Measurements from ENCODE around the gene TNFRSF14.

The TNFRSF14 gene

DNA sequence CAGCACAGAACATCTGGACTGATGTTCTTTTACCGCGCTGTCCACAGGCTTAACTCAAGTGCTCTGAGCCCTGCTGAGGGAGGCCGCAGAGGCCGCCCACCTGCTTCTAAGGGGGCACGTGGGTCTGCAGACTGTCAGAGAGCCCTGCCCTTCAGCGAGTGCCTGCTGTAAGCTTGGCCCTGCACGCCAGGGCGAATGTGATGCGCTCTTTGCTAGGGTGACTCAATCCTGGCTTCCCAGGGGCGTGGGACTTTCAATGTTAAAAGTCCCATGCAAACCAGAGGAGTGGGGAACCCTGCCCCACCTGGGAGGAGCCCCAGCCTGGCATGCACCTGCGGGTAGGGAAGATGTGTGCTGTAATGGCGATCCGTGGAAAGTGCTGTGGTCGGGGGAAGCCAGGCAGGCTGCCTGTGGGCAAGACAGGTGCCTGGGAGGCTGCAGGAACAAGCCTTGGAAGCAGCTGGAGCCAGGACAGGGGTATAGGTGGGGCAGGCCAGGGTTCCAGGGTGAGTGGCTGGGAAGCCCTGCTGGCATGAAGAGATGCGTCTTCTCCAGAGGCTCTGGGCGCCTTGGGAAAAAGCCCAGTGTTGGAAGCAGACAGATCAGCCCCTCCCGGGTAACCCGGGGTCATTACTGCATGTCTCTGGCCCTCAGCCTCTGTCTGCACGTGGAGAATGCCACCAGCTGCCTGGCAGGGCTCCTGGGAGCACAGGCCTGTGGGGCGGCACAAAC is 29.2 kb upstream of the TNFRSF14 start:
- POLR2A ChIA-PET, result interaction anchor here (0.6 to 1.6 kb wide), 3 partner anchors 19 to 811 kb away, joined by 4 to 6 read pairs (median 4); no protein-coding TSS in a partner anchor
- DNase-seq (ENCODE audit: extremely low spot score), result peak; percentile 71
- TF ChIP-seq, protein P1, sequence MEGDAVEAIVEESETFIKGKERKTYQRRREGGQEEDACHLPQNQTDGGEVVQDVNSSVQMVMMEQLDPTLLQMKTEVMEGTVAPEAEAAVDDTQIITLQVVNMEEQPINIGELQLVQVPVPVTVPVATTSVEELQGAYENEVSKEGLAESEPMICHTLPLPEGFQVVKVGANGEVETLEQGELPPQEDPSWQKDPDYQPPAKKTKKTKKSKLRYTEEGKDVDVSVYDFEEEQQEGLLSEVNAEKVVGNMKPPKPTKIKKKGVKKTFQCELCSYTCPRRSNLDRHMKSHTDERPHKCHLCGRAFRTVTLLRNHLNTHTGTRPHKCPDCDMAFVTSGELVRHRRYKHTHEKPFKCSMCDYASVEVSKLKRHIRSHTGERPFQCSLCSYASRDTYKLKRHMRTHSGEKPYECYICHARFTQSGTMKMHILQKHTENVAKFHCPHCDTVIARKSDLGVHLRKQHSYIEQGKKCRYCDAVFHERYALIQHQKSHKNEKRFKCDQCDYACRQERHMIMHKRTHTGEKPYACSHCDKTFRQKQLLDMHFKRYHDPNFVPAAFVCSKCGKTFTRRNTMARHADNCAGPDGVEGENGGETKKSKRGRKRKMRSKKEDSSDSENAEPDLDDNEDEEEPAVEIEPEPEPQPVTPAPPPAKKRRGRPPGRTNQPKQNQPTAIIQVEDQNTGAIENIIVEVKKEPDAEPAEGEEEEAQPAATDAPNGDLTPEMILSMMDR (IDR thresholded peaks at IDR 0.05; ENCODE audit: control extremely low read depth, extremely low read depth, low read depth, missing control alignments), result no peak
- CTCF ChIA-PET, result interaction anchor here (1.0 to 4.0 kb wide), 4 partner anchors 14 to 112 kb away, joined by 3 to 27 read pairs (median 8); no protein-coding TSS in a partner anchor

DNA sequence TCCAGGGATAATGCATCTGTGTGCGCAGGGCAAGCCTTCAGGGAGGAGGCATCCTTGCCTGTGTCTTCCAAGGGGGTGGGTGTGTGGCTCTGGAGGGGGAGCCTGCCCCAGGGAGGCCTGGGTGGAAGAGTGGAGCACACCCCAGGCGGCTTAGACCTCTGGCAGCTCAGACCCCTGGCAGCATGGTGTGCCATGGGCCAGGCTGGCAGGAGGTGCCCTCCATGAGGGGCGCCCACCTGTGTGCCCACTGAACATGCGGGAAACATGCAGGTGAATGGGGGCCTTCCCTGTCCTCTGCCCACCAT is 28.7 kb upstream of the TNFRSF14 start:
- DNase-seq (ENCODE audit: extremely low spot score), result no peak
- ChIA-PET POLR2A (interaction anchor here (1.6 kb wide), 1 partner anchor 20 kb away, joined by 6 read pairs; no protein-coding TSS in a partner anchor), CTCF (interaction anchor here (4.0 kb wide), 1 partner anchor 20 kb away, joined by 27 read pairs; no protein-coding TSS in a partner anchor)
- TF ChIP-seq, protein P1 (IDR thresholded peaks at IDR 0.05; ENCODE audit: control extremely low read depth, extremely low read depth, low read depth, missing control alignments), result no peak

DNA sequence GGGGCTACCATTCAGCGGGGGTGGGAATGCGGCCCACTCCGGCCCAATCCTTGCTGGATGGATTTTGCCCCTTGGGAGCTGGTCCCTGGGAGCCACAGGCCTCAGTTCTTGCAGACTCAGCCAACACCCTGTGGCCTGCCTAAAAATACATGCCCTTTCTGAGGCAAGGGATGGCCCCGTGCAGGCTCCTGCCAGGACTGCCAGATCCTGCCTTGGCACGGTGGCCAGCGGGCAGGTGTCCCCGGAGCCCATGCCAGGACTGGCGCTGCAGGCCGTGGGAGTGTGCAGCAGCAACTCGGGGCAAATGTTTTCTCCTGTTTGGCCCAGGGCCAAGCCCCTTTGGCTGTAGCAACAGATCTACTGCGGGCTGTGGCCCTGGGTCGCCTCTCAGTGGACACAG is 28.2 kb upstream of the TNFRSF14 start:
- TF ChIP-seq, protein P1 (IDR thresholded peaks at IDR 0.05; ENCODE audit: control extremely low read depth, extremely low read depth, low read depth, missing control alignments), result no peak
- DNase-seq (ENCODE audit: extremely low spot score), result no peak
- CTCF ChIA-PET, result no interaction called here
- POLR2A ChIA-PET, result no interaction called here

DNA sequence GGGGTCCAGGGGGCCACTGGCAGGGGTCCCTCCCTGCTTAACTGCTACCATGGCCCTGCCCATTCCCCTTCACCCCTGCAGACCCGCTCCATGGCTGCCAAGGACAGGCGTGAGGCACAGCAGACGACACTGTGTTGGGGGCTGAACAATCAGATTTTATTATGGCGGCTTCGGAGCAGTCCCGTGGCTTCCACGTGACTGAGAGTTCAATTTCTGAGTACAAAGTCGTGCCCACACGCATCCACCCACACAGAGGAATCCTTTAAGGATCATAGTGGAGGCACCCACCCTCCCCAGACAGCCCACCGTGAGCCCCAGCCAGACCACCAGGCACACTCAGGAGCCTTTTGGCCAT is 27.6 kb upstream of the TNFRSF14 start:
- TF ChIP-seq, protein P1 (IDR thresholded peaks at IDR 0.05; ENCODE audit: control extremely low read depth, extremely low read depth, low read depth, missing control alignments), result no peak
- DNase-seq (ENCODE audit: extremely low spot score), result no peak
- POLR2A ChIA-PET, result no interaction called here
- CTCF ChIA-PET, result interaction anchor here (1.6 to 1.8 kb wide), 2 partner anchors 11 to 18 kb away, joined by 6 to 9 read pairs; no protein-coding TSS in a partner anchor

DNA sequence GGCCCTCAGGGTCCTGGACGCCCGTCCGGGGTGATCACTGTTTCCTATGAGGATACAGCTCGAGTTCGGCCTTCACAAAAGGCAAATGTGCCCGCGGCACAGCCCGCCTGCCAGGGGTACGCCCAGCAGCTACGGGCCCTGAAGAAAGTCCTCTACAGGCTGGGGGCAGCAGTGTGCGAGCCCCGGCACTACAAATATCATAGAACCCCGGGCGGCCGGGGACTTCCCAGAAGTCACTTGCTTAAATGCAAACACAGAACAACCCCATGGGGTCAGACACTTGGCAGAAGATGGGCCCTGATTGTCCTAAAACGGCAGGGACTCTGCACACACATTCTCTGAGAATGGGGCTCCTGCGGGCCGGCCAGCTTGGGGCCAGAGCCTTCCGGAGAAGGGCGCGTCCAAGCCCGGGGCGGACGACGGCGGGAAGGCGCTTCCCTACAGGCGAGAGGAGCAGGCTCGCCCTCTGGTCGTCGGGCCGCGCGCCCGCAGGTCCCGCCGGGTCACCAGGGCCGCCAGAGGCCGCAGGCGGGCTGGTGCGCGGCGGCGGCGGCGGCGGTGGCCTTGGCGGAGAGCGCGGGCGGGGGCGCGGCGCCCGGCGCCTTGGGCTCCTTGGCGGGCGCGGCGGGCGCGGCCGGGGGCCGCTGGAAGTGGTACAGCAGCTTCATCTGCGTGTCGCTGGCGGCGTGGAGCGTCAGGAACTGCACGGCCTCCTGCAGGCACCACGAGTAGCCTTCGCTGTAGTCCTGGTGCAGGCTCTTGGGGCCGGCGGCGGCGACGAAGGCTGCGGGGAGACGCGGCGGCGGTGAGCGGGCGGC is 27.0 kb upstream of the TNFRSF14 start:
- TF ChIP-seq, protein P1 (IDR thresholded peaks at IDR 0.05; ENCODE audit: control extremely low read depth, extremely low read depth, low read depth, missing control alignments), result peak; percentile 36
- DNase-seq (ENCODE audit: extremely low spot score), result no peak
- CTCF ChIA-PET, result interaction anchor here (1.6 to 1.8 kb wide), 2 partner anchors 10 to 18 kb away, joined by 6 to 9 read pairs; no protein-coding TSS in a partner anchor
- POLR2A ChIA-PET, result no interaction called here

DNA sequence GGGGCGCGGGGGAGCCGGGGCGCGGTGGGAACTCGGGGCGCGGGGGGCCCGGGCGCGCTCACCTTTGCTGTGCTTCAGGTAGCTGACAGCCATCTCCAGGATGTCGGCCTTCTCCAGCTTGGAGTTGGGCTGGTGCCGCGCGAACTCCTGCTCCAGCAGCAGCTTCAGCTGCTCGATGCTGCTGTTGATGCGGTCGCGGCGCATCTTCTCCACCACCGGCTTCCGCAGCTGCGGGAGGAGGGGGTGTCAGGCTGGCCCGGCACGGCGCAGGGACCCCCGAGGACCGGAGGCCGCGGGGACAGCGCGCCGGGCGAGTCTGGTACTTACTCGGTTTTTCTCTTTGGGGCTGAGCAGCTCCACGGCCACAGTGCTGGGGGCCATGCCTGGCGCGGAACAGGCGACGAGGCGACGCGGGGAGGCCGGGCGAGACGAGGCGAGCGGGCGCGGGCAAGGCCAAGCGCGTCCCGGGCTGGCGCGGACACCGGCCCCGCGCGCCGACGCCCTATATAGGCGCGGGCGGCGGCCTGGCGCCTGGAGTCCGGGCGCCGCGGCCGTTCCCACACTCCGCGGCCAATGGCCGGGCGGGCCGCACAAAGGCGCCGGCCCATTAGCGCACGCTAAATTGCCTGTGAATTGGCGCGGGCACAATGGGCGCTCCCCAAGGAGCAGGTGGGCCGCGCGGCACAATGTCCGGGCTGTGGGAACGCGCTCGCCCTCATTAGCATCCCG is 26.2 kb upstream of the TNFRSF14 start, which contains the start of gene HES5:
Gene HES5 (minus strand): TSS at position 480 of the 729 bp plus-strand sequence. CDS start 99 bp downstream, at position 381.
- ChIA-PET CTCF (interaction anchor here (1.1 to 1.8 kb wide), 3 partner anchors 10 to 96 kb away, joined by 3 to 9 read pairs (median 6); no protein-coding TSS in a partner anchor), POLR2A (no interaction called here)
- DNase-seq (ENCODE audit: extremely low spot score), result no peak
- TF ChIP-seq, protein P1 (IDR thresholded peaks at IDR 0.05; ENCODE audit: control extremely low read depth, extremely low read depth, low read depth, missing control alignments), result no peak

Measured in GM10248 (cell line).